Vagina (tissue), 2 donors: ENCODE measurements around the gene PAQR4. TPM values are rescaled to one million over a fixed set of nuclear protein-coding genes. Genes with fewer than 3 reads are reported as not detected.

Experiments used
- DNase-seq, 2 donors: peaks; one replicate each; pipeline ENCODE4 v3.0.0-alpha.2; 2017; ENCODE audit errors: extremely low spot score in 2 of 2
- H3K27ac ChIP-seq: fragments of 200-600 bp; sonication (generic); one replicate; pipeline ENCODE4 v1.5.1; 2019
- H3K27me3 ChIP-seq: fragments of 200-600 bp; sonication (generic); one replicate; pipeline ENCODE4 v1.5.1; 2019
- H3K36me3 ChIP-seq, 2 donors: fragments of 200-600 bp; sonication (generic); one replicate each; pipeline ENCODE4 v1.5.1; 2017 to 2019
- H3K4me1 ChIP-seq: fragments of 200-600 bp; sonication (generic); one replicate; pipeline ENCODE4 v1.5.1; 2019
- H3K4me3 ChIP-seq, 2 donors: fragments of 200-600 bp; sonication (generic); 1 replicate in 1 of 2; 2 replicates in 1 of 2; pipeline ENCODE4 v1.5.1; 2016 to 2019
- H3K9me3 ChIP-seq: fragments of 200-600 bp; sonication (generic); one replicate; pipeline ENCODE4 v1.5.1; 2019
- POLR2A ChIP-seq, 2 donors: fragments of 450-650 bp; IDR thresholded peaks; one replicate each; pipeline ENCODE4 v1.6.1; 2017; ENCODE audit warnings: antibody characterized with exemption in 2 of 2, mild to moderate bottlenecking in 2 of 2, moderate library complexity in 2 of 2
- POLR2AphosphoS5 ChIP-seq, 2 donors: sonication (generic); formaldehyde crosslinking; IDR thresholded peaks; one replicate each; pipeline ENCODE4 v1.9.0; 2017; ENCODE audit warnings: antibody characterized with exemption in 2 of 2, mild to moderate bottlenecking in 2 of 2, low read depth in 1 of 2; ENCODE audit not compliant: insufficient read depth in 1 of 2
- intact Hi-C: fragments of 100-400 bp; cut with DNase I; formaldehyde crosslinking; loops from one replicate; pipeline ENCODE4 v1.15.1; 2023
- total RNA-seq: library from RNA; depleted of rRNA; stranded (reverse); fragments of >200 nt; gene quantifications from one replicate; pipeline ENCODE4 v1.2.3, GENCODE V29; 2016
- TF ChIP-seq, protein P1 (sequence below), 3 experiments: fragments of 450-650 bp in 2 of 3; fragments of 200-600 bp in 1 of 3; sonication (generic) in 1 of 3; IDR thresholded peaks; one replicate each; pipeline ENCODE4 v1.5.1; 2017 to 2019; ENCODE audit warnings: antibody characterized with exemption in 3 of 3, mild to moderate bottlenecking in 2 of 3, moderate library complexity in 2 of 3

The PAQR4 gene
- total RNA-seq, 1 donor from 2014 or later = 2.7 TPM

DNA sequence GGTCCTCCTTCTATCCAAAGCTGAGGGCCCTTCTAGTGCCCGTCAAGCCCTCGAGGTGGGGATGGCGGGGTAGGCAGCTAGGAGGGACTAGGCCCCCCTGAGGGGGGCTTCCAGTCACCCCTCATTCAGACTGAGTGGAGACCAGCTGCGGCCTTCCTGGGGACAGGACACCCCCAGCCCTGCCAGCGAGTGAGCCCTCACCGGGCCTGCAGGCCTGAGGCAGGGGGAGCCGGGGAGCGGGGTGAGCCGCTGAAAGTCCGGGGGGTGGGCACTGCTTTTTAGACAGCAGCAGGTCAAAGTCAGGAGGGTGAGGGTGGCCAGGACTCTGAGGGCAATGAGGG is 13.7 kb upstream of the PAQR4 start:
- TF ChIP-seq, protein P1, sequence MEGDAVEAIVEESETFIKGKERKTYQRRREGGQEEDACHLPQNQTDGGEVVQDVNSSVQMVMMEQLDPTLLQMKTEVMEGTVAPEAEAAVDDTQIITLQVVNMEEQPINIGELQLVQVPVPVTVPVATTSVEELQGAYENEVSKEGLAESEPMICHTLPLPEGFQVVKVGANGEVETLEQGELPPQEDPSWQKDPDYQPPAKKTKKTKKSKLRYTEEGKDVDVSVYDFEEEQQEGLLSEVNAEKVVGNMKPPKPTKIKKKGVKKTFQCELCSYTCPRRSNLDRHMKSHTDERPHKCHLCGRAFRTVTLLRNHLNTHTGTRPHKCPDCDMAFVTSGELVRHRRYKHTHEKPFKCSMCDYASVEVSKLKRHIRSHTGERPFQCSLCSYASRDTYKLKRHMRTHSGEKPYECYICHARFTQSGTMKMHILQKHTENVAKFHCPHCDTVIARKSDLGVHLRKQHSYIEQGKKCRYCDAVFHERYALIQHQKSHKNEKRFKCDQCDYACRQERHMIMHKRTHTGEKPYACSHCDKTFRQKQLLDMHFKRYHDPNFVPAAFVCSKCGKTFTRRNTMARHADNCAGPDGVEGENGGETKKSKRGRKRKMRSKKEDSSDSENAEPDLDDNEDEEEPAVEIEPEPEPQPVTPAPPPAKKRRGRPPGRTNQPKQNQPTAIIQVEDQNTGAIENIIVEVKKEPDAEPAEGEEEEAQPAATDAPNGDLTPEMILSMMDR (IDR thresholded peaks at IDR 0.05) = no peak
- no peak for TF ChIP-seq POLR2AphosphoS5 (IDR thresholded peaks at IDR 0.05; ENCODE audit: insufficient read depth in 1 of 2, low read depth in 1 of 2)
- TF ChIP-seq POLR2A (IDR thresholded peaks at IDR 0.05) = no peak
- H3K9me3 ChIP-seq = no peaks in the 10 kb centered on the region
- no peak overlapping the region for H3K4me3 ChIP-seq
- DNase-seq = no peak
- intact Hi-C loops = no loop called here
- H3K4me1 ChIP-seq = no peaks in the 10 kb centered on the region
- no peaks in the 10 kb centered on the region for H3K36me3 ChIP-seq
- H3K27ac ChIP-seq = no peak overlapping the region
- H3K27me3 ChIP-seq = no peaks in the 10 kb centered on the region

DNA sequence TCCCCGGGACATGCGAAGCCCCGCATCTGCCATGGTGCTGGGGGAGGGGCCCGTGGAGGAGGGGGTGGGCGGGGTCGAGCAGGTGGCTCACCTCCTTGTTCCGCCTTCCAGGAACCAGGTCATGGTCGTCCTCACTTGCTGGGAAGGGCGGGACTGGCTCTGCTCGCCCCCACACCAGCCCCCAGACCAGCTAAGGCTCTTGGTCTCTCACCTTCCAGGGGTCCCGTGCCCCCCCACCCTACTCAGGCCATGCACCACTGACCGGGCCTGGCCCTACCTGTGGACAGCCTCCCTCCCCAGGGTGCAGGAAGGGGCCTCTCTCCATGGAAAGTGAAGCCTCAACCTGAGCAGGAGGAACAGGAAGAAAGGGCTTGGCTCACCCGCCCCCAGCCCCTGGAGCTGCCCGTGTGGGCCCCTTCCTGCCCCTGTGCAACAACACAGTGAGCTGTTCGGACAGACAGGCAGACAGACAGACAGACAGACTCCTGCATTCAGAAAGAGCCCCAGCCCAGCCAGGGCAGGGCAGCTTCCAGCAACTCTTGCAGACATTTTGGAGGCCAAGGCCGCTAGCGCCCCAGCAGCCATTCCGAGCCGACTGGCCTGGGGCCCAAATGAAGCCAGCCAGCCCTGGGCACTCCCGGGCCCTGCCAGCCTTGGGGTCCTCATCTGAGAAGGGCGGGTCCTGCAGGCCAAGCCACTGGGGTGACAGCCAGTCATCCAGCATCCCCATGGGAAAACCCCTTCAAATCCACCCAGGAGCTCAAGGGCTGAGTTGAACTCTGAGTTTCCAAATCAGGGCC is 13.2 kb upstream of the PAQR4 start:
- no peak for TF ChIP-seq POLR2A (IDR thresholded peaks at IDR 0.05)
- TF ChIP-seq, protein P1 (IDR thresholded peaks at IDR 0.05) = no peak
- TF ChIP-seq POLR2AphosphoS5 (IDR thresholded peaks at IDR 0.05; ENCODE audit: insufficient read depth in 1 of 2, low read depth in 1 of 2) = no peak
- intact Hi-C loops = no loop called here
- Histone ChIP-seq H3K4me3 (no peak overlapping the region), H3K4me1 (no peaks in the 10 kb centered on the region), H3K9me3 (no peaks in the 10 kb centered on the region), H3K36me3 (no peaks in the 10 kb centered on the region), H3K27me3 (no peaks in the 10 kb centered on the region), H3K27ac (no peak overlapping the region)
- no peak for DNase-seq

DNA sequence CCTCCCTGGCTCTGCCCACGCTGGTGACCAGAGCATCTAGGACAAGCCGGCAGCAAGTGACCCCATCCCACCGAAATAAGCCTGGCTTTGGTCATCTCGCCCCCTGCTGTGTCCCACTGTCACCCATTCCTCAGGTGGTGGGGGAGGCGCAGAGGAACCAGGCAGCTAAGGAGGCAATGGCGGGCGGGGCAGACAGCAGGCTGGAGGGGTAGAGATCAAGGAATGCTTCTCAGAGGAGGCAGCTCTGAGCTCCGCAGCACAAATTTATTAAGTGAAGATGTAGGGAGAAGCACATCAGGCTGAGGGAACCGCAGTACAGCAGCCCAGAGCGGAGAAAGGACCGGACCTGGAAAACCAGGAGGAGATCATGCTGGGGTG is 12.6 kb upstream of the PAQR4 start:
- H3K4me1 ChIP-seq = no peaks in the 10 kb centered on the region
- no peak overlapping the region for H3K27ac ChIP-seq
- no peaks in the 10 kb centered on the region for H3K36me3 ChIP-seq
- H3K4me3 ChIP-seq = no peak overlapping the region
- DNase-seq = no peak
- no peaks in the 10 kb centered on the region for H3K27me3 ChIP-seq
- intact Hi-C loops = no loop called here
- no peaks in the 10 kb centered on the region for H3K9me3 ChIP-seq
- TF ChIP-seq, protein P1 (IDR thresholded peaks at IDR 0.05) = no peak
- TF ChIP-seq POLR2A (IDR thresholded peaks at IDR 0.05) (no peak), POLR2AphosphoS5 (IDR thresholded peaks at IDR 0.05; ENCODE audit: insufficient read depth in 1 of 2, low read depth in 1 of 2) (no peak)

DNA sequence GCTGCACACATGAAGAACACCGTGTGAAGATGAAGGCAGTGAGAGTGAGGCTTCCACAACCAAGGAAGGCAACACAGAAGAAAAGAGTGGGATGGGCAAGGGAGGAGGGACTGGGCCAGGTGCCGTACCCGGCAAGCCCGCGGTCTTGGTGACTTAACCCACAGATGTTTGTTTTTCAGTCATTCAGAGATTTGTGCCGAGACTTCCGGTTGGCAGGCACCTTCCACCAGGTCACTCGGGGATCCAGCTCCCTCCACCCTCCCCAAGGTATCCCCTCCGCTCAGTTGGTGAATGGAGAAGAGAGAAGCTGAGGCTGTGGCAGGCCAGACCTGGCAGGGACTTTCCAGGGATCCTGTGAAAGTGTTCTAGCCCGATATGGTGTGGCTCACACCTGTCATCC is 9.9 kb upstream of the PAQR4 start:
- no peak for TF ChIP-seq POLR2AphosphoS5 (IDR thresholded peaks at IDR 0.05; ENCODE audit: insufficient read depth in 1 of 2, low read depth in 1 of 2)
- TF ChIP-seq, protein P1 (IDR thresholded peaks at IDR 0.05) = no peak
- no peak for TF ChIP-seq POLR2A (IDR thresholded peaks at IDR 0.05)
- Histone ChIP-seq H3K4me1 (peaks cover 17% of the 10 kb centered on the region), H3K27me3 (no peaks in the 10 kb centered on the region), H3K27ac (no peak overlapping the region), H3K9me3 (no peaks in the 10 kb centered on the region), H3K36me3 (no peaks in the 10 kb centered on the region), H3K4me3 (no peak overlapping the region)
- intact Hi-C loops = no loop called here
- no peak for DNase-seq

DNA sequence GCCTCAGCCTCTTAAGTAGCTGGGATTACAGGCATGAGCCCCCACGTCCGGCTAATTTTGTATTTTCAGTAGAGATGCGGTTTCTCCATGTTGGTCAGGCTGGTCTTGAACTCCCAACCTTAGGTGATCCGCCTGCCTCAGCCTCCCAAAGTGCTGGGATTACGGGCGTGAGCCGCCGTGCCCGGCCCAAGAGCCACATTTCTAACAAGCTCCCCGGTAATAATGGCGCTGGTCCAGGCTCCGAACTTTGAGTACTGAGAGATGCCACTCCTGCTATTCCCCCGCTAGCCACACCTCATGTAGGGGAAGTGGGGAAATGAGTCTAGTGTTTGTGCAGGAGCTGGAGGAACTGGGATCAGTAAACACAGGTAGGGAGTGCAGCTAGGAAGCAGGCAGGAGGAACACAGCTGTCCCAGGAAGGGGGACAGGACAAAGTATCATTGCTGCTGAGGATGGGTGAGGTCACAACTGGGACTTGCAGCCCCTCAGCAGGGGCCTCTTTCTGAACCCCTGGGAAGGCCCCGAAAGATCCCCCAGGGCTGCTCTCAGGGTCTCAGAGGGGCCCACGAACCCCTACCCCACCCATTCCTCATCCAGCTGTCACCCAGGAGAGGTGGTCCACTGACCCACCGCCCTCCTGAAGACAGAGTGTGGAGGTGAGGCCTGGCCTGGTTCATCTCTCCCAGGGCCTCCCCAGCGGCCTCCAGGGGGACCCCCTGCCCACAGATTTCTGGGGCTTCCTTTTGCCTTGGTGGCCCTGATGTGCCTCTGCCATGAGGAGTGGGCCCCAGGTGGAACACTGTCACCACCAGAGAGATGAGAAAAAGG is 8.8 kb upstream of the PAQR4 start:
- Histone ChIP-seq H3K4me1 (peaks cover 29% of the 10 kb centered on the region), H3K27ac (no peak overlapping the region), H3K27me3 (no peaks in the 10 kb centered on the region), H3K9me3 (no peaks in the 10 kb centered on the region), H3K36me3 (no peaks in the 10 kb centered on the region), H3K4me3 (no peak overlapping the region)
- DNase-seq = no peak
- intact Hi-C loops = no loop called here
- TF ChIP-seq POLR2AphosphoS5 (IDR thresholded peaks at IDR 0.05; ENCODE audit: insufficient read depth in 1 of 2, low read depth in 1 of 2) = no peak
- TF ChIP-seq, protein P1 (IDR thresholded peaks at IDR 0.05) = no peak
- TF ChIP-seq POLR2A (IDR thresholded peaks at IDR 0.05) = no peak
